ENCODE data around the gene CNIH4.

The CNIH4 gene

Small RNA genes within 50 kb of the gene (small RNA-seq; reads per million reads assigned to genes)
- 5.5 reads per million, percentile 26 among the genes with 10 or more reads in this experiment for gene MIR4742 (ENCODE audit: insufficient read depth)

All from neuronal stem cell (in vitro differentiated cells).